ENCODE data around the gene MDN1. TPM values are rescaled to one million over a fixed set of nuclear protein-coding genes. Genes with fewer than 3 reads are reported as not detected.
A peak's percentile ranks its signal among the peaks of the same experiment; 100 is the strongest.

MDN1 gene
- total and polyA plus RNA-seq, 2 of the 13 experiments (the other 11 are each of a cell fraction or from before 2014, with no cell fraction given): 18.8 to 52.9 TPM

- TF ChIP-seq ZNF142 (CRISPR knock-in tag; IDR thresholded peaks at IDR 0.05): 0 out of 2 replicates have a peak, but pooled peaks have one; percentile 54
- peak; percentile 94 for TF ChIP-seq ERF (CRISPR knock-in tag; IDR thresholded peaks at IDR 0.05)
- peak; percentile 9; the same call in 1 of the 2 replicates for TF ChIP-seq ZNF281 (CRISPR knock-in tag; IDR thresholded peaks at IDR 0.05; ENCODE audit: borderline replicate concordance)
- peak; percentile 70; the same call in 1 of the 2 replicates for TF ChIP-seq ZNF614 (CRISPR knock-in tag; IDR thresholded peaks at IDR 0.05; ENCODE audit: borderline replicate concordance)
- peak; percentile 58; the same call in 1 of the 2 replicates for TF ChIP-seq ZNF878 (CRISPR knock-in tag; IDR thresholded peaks at IDR 0.05)
- TF ChIP-seq RORA (CRISPR knock-in tag; IDR thresholded peaks at IDR 0.05): no peak
- TF ChIP-seq ATAD3A (CRISPR knock-in tag; IDR thresholded peaks at IDR 0.05): no peak
- TF ChIP-seq BRCA1 (CRISPR knock-in tag; IDR thresholded peaks at IDR 0.05): no peak
- TF ChIP-seq ZBTB26 (CRISPR knock-in tag; IDR thresholded peaks at IDR 0.05; ENCODE audit: borderline replicate concordance): peak; percentile 83; the same call in 1 of the 2 replicates
- no peak; the same call in 1 of the 2 replicates for TF ChIP-seq NR2F2 (IDR thresholded peaks at IDR 0.05; ENCODE audit: borderline replicate concordance, low read depth)
- TF ChIP-seq ZNF274 (CRISPR knock-in tag; IDR thresholded peaks at IDR 0.05): peak; percentile 92
- no peak for TF ChIP-seq ZNF660 (CRISPR knock-in tag; IDR thresholded peaks at IDR 0.05; ENCODE audit: borderline replicate concordance, low read depth)
- peak; percentile 89 for TF ChIP-seq NFKB2 (CRISPR knock-in tag; IDR thresholded peaks at IDR 0.05; ENCODE audit: borderline replicate concordance)
- peak; percentile 90 for TF ChIP-seq GMEB2 (CRISPR knock-in tag; IDR thresholded peaks at IDR 0.05; ENCODE audit: low read depth)
- peak; percentile 91; the same call in 1 of the 2 replicates for TF ChIP-seq ZNF138 (CRISPR knock-in tag; IDR thresholded peaks at IDR 0.05; ENCODE audit: low read depth)
Measured at GRCh38 chr6:89819336-89820130, at the start of gene MDN1 (continued).

Data from HepG2 (cell line).